Effector memory CD8-positive, alpha-beta T cell (primary cell): Measurements from ENCODE around the gene WNT9A.

Experiments
- ATAC-seq: fragments of 150-1000 bp; cut with Tn5 transposase; replicated peaks from 2 replicates; pipeline ENCODE4 v1.10.0; 2021; ENCODE audit warnings: mild to moderate bottlenecking, moderate library complexity
- DNase-seq, 3 experiments: peaks; one replicate each; pipeline ENCODE4 v3.0.0; 2021
- H3K27ac Mint-ChIP-seq, 2 donors: one replicate each; pipeline ENCODE4 v1.8.0; 2022; ENCODE audit warnings: mild to moderate bottlenecking in 2 of 2, mixed read lengths in 2 of 2, moderate library complexity in 2 of 2
- H3K27me3 Mint-ChIP-seq, 2 donors: one replicate each; pipeline ENCODE4 v1.8.0; 2022; ENCODE audit warnings: mixed read lengths in 2 of 2
- H3K36me3 Mint-ChIP-seq: one replicate; pipeline ENCODE4 v1.8.0; 2022; ENCODE audit warnings: mild to moderate bottlenecking, moderate library complexity, mixed read lengths; ENCODE audit not compliant: insufficient read depth
- H3K4me1 Mint-ChIP-seq, 2 donors: one replicate each; pipeline ENCODE4 v1.8.0; 2022; ENCODE audit warnings: low read depth in 2 of 2, mixed read lengths in 2 of 2
- H3K4me3 Mint-ChIP-seq, 2 donors: one replicate each; pipeline ENCODE4 v1.8.0; 2022; ENCODE audit warnings: mild to moderate bottlenecking in 2 of 2, mixed read lengths in 2 of 2, moderate library complexity in 2 of 2
- H3K9me3 Mint-ChIP-seq, 2 donors: one replicate each; pipeline ENCODE4 v1.8.0; 2022; ENCODE audit warnings: mixed read lengths in 2 of 2

The WNT9A gene

DNA sequence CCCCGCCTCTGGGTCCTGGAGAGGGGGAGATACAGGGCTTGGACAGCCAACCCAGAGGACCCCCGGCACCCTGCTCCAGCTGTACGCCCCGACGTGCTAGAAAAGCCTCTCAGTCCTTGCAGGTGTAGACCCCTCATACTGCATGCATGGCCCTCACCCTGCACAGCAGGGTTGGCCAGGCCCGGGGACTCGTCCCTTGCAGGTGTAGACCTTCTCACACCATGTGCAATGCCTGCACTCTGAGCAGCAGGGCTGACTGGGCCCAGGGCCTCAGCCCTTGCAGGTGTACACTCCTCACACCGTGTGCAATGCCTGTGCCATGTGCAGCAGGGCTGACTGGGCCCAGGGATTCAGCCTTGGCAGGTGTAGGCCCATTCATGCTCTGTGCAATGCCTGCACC is 26.8 kb downstream of the WNT9A start:
- H3K4me1 Mint-ChIP-seq = peaks cover 0 to 3% of the 10 kb centered on the region in 2 donors
- H3K9me3 Mint-ChIP-seq = no peaks in the 10 kb centered on the region
- DNase-seq (no peak), ATAC-seq (no peak)
- H3K27ac Mint-ChIP-seq = no peak overlapping the region
- H3K4me3 Mint-ChIP-seq = no peak overlapping the region
- no peaks in the 10 kb centered on the region for H3K36me3 Mint-ChIP-seq
- no peaks in the 10 kb centered on the region for H3K27me3 Mint-ChIP-seq

DNA sequence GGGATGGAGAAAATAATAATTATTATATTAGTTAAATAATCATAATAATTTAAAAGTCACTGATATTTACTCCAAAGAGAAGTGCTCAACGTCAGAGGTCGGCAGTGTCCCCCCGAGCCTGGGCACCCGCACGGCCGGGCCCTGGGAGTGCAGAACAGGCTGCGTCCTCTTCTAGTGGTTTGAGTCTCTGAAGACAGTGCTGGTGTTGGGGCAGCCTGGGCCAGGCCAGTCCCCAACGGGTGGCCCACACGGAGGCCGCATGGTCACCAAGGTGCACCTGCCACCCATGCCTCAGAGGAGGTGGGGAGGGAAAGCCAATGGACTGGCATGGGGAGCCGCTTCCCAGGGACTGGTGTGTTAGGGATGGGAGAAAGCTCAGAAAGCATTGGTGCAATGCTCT is 27.3 kb downstream of the WNT9A start:
- no peak overlapping the region for H3K27ac Mint-ChIP-seq
- H3K27me3 Mint-ChIP-seq = no peaks in the 10 kb centered on the region
- H3K4me3 Mint-ChIP-seq = no peak overlapping the region
- no peak for ATAC-seq
- no peaks in the 10 kb centered on the region for H3K36me3 Mint-ChIP-seq
- no peak for DNase-seq
- peaks cover 0 to 3% of the 10 kb centered on the region in 2 donors for H3K4me1 Mint-ChIP-seq
- no peaks in the 10 kb centered on the region for H3K9me3 Mint-ChIP-seq

DNA sequence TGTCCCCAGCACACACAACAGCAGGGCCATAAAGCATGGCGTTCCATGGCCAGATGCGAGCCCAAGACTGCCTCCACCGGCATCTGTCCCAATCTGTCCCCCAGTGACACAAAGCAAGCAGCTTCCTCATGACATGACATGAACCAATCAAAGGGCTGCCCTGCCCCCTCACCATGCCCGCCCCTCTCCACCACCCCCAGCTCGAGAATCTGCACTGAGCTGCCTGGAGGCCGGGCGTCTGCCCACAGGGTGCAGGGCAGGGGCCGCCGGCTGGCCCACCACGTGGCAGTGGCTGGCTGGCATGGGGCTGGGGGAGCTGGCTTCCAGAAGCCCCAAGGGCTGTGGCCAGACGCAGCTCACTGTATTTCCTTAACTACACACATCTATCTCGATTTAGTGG is 27.8 kb downstream of the WNT9A start:
- Mint-ChIP-seq H3K4me1 (peaks cover 0 to 3% of the 10 kb centered on the region in 2 donors), H3K9me3 (no peaks in the 10 kb centered on the region), H3K27me3 (no peaks in the 10 kb centered on the region), H3K4me3 (no peak overlapping the region), H3K27ac (no peak overlapping the region), H3K36me3 (no peaks in the 10 kb centered on the region)
- DNase-seq (no peak), ATAC-seq (no peak)

DNA sequence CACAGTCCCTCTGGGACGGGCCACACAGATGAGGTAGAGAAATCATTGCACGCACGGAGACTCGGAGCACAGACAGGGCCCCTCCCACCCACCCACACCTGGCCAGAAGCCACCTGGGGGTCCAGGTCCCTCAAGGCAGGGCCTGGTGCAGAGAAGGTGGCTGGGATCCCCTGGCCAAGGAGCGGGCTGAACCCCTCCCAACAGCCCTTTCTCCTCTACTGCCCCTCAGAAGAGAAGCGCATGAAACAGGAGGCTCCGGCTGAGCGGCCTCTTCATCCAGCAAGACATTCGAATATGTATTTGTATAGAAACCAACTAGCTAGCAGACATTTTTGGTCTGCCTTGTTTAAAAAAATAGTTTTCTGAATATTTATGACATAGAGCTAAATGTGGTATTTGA is 29.0 kb downstream of the WNT9A start:
- Mint-ChIP-seq H3K27ac (no peak overlapping the region), H3K27me3 (no peaks in the 10 kb centered on the region)

DNA sequence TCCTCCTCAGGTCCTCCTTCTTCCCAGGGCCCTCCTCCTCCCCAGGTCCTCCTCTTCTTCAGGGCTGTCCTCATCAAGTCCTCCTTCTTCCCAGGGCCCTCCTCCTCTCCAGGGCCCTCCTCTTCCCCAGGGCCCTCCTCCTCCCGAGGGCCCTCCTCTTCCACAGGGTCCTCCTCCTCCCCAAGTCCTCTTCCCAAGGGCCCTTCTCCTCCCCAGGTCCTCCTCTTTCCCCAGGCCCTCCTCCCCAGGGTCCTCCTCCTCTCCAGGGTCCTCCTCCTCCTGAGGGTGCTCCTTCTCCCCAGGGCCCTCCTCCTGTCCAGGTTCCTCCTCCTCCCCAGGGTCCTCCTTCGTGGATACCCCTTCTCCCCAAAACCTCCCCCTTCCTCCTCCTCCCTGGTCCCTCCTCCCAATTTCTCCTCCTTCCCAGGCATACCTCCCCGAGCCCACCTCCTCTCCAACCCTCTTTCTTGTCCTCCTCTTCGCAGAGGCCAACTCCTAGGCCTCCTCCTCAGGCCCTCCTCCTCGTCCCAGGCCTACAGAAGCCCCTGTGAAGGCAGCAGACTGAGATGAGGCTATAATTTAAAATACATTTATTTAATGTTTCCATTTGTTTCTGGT is 29.5 kb downstream of the WNT9A start:
- ATAC-seq = no peak
- no peaks in the 10 kb centered on the region for H3K27me3 Mint-ChIP-seq
- peaks cover 0 to 3% of the 10 kb centered on the region in 2 donors for H3K4me1 Mint-ChIP-seq

More for the DNA sequence above, 29.0 kb downstream of the WNT9A start:
- ATAC-seq (no peak), DNase-seq (no peak)
- no peaks in the 10 kb centered on the region for H3K9me3 Mint-ChIP-seq
- H3K4me1 Mint-ChIP-seq = peaks cover 0 to 3% of the 10 kb centered on the region in 2 donors
- H3K36me3 Mint-ChIP-seq = no peaks in the 10 kb centered on the region
- no peak overlapping the region for H3K4me3 Mint-ChIP-seq

DNA sequence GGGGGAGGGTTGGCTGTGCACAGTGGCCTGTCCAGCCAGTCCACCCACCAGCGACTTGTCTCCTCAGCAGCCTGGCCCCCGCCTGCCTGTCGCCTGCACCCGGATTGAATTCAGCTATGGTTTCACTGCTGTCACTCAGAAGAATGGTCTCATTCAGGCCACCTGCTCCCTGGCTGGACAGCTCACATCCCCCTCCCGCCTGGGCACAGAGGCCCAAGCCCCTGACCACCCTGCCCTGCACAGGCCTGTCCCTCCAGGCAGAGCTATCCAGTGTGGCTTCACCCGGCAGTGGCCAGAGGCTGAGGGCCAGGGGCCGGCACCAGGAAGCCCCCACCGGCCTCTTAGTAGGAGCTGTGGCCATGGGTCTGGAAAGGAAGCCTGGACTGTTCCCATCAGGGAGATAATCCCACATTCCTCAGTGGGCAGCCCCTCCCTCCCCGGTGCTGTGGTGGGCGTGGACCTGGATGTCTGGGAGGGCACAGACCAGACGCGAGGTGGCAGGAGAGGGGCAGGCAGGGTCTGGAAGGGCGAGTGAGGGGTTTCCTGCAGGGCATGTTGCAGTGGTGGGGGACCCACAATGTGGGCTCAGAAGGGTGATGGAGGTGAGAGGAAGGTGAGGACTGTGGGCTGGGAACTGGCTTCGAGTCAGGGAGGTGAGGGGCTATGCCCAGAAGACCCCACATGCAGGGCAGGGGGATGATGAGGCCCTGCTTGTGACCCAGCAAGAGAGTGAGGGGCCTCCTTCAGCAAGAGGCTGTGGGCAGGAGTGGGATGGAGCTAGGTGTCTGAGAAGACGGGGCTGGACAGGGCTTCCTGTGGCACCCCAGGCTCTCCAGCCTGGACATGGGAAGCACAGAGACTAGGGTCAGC is 30.4 kb downstream of the WNT9A start:
- Mint-ChIP-seq H3K27ac (peak overlapping the region in 1 of 2 donors; percentile 41), H3K9me3 (no peaks in the 10 kb centered on the region), H3K27me3 (peaks cover 6 to 7% of the 10 kb centered on the region in 2 donors), H3K4me3 (no peak overlapping the region), H3K4me1 (peaks cover 0 to 3% of the 10 kb centered on the region in 2 donors), H3K36me3 (no peaks in the 10 kb centered on the region)
- ATAC-seq (no peak), DNase-seq (no peak)

More for the DNA sequence above, 29.5 kb downstream of the WNT9A start:
- no peaks in the 10 kb centered on the region for H3K9me3 Mint-ChIP-seq
- H3K4me3 Mint-ChIP-seq = no peak overlapping the region
- H3K36me3 Mint-ChIP-seq = no peaks in the 10 kb centered on the region
- no peak for DNase-seq
- no peak overlapping the region for H3K27ac Mint-ChIP-seq

DNA sequence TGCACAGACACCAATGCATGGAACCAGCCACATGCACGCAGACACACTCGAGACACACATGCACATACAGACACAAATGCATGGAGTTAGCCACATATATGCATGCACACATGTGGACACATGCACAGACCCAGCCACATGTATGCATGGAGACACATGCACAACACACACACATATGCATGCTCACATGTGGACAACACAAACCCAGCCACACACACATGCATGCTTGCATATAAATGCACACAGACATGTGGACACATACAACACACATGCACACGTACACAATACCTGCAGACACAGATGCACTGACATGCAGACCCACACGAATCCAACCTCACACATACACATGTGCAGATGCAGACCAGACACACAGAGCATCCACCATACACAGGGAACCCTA is 31.1 kb downstream of the WNT9A start:
- H3K36me3 Mint-ChIP-seq = no peaks in the 10 kb centered on the region
- no peaks in the 10 kb centered on the region for H3K9me3 Mint-ChIP-seq
- peaks cover 0 to 3% of the 10 kb centered on the region in 2 donors for H3K4me1 Mint-ChIP-seq
- ATAC-seq (no peak), DNase-seq (no peak)
- no peak overlapping the region for H3K4me3 Mint-ChIP-seq
- no peak overlapping the region for H3K27ac Mint-ChIP-seq
- H3K27me3 Mint-ChIP-seq = peaks cover 7 to 13% of the 10 kb centered on the region in 2 donors

DNA sequence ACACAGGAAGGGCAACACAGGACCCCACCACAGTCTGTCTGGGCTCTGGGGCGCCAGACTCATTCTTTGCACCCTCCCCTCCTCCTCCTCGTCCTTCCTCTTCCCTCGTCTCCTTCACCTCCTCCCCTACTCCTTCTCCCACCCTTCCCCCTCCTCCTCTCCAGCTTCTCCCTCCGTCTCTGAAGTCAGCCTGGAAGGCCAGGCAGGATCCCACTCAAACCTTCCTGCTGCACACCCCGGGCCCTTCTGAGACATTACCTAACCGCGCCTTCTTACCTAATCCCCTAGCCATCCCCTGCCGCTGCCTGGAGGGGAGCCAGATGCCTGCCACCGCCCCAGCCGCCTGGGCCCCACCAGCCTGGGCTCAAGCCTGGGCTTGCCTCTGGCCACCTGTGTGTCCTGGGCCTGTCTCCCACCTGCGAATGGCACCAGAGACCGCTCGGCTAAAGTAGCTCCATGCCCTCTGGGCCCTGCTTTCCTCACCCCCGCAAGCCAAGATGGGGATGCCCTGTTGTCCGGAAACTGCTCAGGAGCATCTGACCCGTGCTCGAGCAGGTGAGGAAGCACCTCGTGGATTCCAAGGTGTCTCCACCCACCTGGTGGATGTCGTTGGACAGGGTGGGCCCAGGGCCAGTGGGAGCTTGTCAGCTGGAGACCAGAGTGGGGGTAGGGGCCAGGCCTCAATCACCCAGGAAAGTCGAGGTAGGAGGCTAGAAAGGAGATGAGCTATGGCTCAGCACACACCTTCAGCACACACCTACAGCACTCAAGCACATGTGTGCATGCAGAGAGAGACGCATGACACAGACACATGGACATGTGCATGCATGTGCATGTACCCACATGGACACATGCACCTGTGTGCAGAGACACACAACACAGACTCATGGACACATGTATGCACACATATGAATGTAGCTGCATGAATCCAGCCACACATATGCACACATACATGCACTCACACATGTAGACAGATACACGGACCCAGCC is 31.9 kb downstream of the WNT9A start:
- peaks cover 7 to 14% of the 10 kb centered on the region in 2 donors for H3K27me3 Mint-ChIP-seq
- no peaks in the 10 kb centered on the region for H3K9me3 Mint-ChIP-seq
- DNase-seq = no peak
- H3K36me3 Mint-ChIP-seq = no peaks in the 10 kb centered on the region
- no peak overlapping the region for H3K27ac Mint-ChIP-seq
- no peak overlapping the region for H3K4me3 Mint-ChIP-seq
- peaks cover 0 to 3% of the 10 kb centered on the region in 2 donors for H3K4me1 Mint-ChIP-seq
- no peak for ATAC-seq

DNA sequence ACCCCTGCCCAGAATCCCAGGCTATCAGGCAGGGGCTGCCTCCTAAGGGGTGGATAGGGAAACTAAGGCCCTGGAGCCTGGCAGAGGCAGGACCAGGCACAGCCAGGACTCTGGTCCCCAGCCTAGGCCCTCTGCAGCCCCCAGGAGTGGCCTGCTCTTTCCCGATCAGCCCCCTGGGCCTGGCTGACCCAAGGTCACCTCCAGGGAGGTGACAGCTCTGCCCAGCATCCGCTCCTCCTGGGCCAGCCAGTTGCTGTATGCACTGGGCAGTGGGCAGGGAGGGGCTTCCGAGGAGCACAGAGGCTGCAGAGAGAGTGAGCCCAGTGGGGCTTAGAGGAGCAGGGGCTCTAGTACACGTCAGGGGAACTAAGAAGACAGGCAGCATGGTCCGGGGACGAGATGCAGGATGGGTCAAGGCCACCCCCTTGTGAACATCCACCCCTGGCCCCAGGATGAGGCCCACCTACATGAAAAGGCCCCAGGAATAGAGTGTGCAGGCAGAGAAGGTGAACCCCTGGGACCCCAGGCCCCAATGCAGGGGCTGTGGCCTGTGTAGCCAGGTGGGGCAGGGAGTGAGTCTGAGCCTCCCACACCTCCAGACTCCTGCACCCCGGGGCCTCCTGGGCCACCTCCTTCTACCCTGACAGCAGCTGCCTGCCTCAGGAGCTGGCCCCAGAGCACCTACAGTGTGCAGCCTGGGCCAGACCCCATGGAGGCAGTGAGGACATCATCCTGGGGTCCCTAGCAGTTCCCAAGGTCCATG is 32.8 kb downstream of the WNT9A start:
- H3K27me3 Mint-ChIP-seq = peaks cover 7 to 14% of the 10 kb centered on the region in 2 donors
- ATAC-seq = no peak
- DNase-seq = no peak
- no peak overlapping the region for H3K27ac Mint-ChIP-seq
- H3K36me3 Mint-ChIP-seq = no peaks in the 10 kb centered on the region
- H3K4me3 Mint-ChIP-seq = no peak overlapping the region
- H3K4me1 Mint-ChIP-seq = peaks cover 0 to 6% of the 10 kb centered on the region in 2 donors
- H3K9me3 Mint-ChIP-seq = no peaks in the 10 kb centered on the region

DNA sequence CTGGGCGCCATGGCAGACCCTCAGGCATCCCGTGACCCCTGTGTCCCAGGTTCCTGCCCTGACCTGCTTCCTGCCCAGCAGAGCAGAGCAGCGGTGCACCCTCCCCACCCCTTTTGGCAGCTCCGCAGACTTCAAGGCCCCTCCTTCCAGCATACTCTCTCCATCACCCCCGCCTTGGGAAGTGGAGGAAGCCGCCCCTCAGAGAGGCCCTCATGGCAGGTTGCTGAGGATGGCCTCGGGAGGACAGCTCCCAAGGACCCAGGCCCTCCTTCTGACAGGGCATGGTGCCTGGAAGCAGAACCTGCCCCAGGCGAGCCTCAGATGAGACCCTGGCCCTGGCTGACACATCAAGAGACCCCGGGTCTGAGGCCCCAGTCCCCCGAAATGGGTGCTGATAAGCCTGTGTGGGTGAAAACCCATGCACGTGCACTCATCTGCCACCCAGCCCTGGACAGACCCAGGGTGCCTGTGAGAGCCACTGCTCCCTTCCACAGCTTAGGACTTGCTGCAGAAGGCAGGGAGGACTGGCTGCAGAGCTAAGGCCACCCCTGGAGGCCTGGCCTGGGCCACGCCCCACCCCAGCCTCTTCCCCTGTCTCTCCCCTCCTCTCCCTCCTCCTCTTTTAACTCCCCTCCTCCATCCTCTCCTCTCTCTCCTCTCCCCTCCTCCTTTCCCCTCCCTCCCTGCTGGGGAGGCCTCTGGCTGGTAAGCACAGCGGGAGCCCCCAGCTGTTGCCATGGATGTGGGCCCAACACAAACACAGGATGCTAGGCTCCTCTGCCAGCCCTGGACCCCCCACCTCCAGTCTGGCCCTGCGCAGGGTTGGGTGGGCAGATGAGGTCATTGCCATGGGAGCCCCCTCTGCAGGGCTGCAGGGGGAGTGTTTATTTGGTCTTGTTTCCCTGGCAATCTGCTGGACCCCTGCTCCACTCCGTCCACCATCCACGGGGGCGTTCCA is 33.7 kb downstream of the WNT9A start:
- Mint-ChIP-seq H3K36me3 (no peaks in the 10 kb centered on the region), H3K27me3 (peaks cover 7 to 18% of the 10 kb centered on the region in 2 donors)

DNA sequence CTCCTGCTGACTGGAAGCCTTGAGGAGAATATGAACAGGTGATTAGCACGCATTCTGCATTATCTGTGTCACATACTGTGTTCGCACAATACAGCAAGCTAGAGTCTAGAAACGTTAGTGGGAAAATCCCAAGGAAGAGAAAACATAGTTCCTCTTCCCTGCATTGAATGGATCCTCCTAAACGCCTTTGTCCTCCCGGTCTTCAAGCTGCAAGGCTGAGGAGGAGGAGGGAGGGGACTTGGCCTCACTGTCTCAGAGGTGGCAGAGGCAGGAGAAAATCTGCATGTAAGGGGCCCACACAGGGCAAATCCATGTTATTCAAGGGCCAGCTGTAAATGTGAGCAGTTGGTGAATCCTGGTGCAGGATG is 34.4 kb downstream of the WNT9A start:
- Mint-ChIP-seq H3K4me3 (no peak overlapping the region), H3K9me3 (no peaks in the 10 kb centered on the region), H3K27ac (no peak overlapping the region), H3K4me1 (peaks cover 6 to 7% of the 10 kb centered on the region in 2 donors), H3K27me3 (peaks cover 13 to 23% of the 10 kb centered on the region in 2 donors), H3K36me3 (no peaks in the 10 kb centered on the region)
- DNase-seq (no peak), ATAC-seq (no peak)

More for the DNA sequence above, 33.7 kb downstream of the WNT9A start:
- peaks cover 3 to 6% of the 10 kb centered on the region in 2 donors for H3K4me1 Mint-ChIP-seq
- H3K4me3 Mint-ChIP-seq = no peak overlapping the region
- ATAC-seq (no peak), DNase-seq (no peak)
- H3K27ac Mint-ChIP-seq = no peak overlapping the region
- no peaks in the 10 kb centered on the region for H3K9me3 Mint-ChIP-seq

DNA sequence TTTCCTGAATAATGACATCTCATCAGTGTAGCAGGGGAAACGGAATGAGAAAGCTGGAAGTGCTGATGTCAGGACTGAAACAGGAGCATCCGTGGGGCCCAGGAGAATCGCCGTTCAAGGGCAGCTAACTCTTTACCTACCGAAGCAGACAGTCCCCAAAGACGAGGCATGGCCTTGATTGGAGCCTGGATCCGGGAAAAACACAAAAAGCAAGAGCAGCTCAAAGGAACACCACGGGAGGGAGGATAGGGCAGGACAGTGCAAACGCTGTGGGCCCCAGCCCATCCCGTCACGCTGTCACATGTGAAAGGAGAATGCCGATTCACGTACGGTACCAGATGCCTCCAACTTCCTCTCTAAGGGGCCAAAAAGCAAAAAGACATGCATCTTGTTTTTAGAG is 34.9 kb downstream of the WNT9A start:
- Mint-ChIP-seq H3K36me3 (no peaks in the 10 kb centered on the region), H3K4me3 (no peak overlapping the region), H3K27ac (no peak overlapping the region), H3K27me3 (peaks cover 14 to 23% of the 10 kb centered on the region in 2 donors), H3K9me3 (no peaks in the 10 kb centered on the region), H3K4me1 (peaks cover 6 to 7% of the 10 kb centered on the region in 2 donors)
- ATAC-seq (no peak), DNase-seq (no peak)
